HG03039 (cell line): ENCODE measurements around the gene IGSF9B.

Source experiments
- ATAC-seq: cut with Tn5 transposase; IDR thresholded peaks from one replicate; pipeline ENCODE4 v1.9.1; 2021; ENCODE audit warnings: mild to moderate bottlenecking, moderate library complexity; ENCODE audit not compliant: unreplicated experiment

IGSF9B gene

DNA sequence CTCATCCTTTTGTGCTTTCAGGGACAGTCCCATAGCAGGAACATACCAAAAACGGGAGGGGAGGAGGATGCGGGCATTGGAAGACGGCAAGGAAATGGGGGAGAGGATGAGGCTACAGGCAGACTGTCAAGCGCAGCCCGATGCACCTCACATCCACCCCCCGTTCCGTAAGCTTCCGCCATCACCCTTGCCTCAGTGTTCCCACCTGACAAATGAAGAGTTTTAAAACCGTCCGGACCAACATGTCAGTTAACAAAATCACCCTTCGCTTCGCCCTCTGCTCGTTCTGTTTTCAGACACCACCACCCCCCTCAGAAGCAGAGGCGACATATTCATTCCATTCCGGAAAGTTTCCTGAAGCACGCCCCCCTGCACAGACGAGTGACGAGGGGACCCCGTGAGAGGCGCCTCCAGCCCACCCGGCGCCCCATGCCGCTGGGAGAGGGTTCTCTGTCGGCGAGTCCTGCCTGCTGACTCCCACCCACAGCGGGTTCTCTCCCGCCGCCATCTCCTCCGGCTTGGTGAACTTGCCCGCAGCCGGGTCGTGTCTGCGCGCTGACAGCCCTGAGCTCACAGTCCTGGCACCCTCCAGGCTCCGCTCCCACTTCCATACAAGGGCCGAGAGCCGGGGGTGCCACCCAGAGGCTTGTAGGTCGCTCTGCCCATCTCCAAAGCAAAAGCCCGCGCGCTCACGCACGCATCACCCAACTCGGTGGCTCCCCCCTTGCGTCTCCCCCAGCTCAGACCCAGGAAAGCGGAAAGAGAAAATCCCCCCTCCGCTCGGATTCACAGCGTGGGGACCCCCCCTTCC, 1.5 kb downstream of the IGSF9B start:
- no peak for ATAC-seq

DNA sequence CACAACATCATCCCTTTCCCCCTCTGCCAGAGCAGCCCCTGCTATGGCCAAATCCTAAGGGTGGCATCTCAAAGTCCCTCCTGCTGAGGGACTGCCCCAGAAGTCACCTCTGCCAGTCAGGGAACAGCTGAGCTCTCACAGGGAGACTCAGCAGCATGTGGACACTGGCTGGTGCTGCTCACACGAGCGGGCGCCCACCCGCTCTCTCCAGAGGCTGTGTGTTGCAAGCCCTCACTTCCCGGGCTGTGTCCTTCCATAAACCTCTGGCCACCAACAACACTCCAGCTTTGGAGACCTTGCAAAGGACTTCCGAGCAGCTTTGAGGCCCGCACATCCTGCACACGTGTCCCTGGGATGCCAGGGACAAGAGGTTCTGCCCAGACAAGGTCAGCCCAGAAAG, 2.8 kb downstream of the IGSF9B start:
- ATAC-seq: no peak

DNA sequence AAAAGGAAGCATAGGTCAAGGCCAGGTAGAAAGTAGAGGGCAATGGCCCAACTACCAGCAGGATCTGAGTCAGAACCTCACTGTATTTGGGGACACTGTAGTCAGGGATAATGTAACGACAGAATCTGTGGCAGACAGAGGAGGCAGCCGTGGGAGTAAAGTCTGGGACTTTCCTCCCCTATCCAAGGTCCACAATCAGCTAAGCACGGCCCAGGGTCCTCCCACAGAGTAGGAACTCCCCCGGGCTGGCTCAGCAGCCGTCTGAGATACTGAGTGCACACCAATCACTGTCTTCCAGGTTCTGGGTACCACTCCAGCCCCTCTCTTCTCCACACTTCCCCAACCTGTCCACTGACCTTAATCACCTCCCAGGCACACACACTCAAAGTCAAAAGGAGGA, 3.2 kb downstream of the IGSF9B start:
- ATAC-seq: no peak

DNA sequence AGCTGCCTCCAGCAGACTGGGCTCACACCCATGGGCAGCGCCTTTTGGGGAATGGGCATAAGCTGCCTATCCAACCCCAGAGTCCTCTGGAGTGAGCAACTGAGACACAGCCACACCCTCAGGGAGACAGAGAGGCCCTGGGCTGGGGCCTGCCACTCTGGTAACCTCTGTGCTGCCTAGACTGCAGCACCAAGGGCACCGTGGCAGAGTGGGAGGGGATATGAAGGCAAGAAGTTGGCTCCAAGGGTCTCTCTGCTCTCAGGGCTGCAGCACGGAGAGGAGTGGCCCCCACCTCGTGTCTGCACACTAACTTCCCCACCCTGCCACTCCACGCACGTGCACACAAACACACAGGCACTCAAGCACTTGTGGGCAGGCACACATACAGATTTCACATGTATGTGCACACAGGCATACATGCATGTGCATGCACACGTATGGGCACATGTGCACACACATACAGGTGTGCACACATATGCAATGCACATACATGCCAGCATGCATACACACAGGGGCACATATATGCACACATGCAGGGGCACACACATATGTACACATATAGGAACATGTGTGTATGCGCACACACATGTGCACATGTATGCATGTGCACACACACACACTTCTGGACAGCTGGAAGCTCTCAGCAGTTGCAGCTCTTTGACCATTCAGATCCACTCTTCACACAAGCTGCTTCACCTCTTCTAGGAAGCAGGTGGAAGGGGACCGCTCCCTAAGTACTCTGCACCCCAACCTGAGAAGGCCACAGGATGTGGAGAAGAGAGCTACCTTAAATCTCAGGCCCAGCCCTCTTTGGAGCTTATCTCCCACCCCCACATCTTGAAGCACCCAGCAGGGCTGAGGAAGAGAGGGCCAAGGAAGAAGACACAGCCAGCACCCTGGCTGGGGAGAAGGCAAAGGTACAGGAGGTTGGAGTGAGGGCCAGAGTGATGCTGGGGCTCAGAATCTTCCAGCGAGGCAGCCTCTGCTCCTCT, 4.3 kb downstream of the IGSF9B start:
- no peak for ATAC-seq

DNA sequence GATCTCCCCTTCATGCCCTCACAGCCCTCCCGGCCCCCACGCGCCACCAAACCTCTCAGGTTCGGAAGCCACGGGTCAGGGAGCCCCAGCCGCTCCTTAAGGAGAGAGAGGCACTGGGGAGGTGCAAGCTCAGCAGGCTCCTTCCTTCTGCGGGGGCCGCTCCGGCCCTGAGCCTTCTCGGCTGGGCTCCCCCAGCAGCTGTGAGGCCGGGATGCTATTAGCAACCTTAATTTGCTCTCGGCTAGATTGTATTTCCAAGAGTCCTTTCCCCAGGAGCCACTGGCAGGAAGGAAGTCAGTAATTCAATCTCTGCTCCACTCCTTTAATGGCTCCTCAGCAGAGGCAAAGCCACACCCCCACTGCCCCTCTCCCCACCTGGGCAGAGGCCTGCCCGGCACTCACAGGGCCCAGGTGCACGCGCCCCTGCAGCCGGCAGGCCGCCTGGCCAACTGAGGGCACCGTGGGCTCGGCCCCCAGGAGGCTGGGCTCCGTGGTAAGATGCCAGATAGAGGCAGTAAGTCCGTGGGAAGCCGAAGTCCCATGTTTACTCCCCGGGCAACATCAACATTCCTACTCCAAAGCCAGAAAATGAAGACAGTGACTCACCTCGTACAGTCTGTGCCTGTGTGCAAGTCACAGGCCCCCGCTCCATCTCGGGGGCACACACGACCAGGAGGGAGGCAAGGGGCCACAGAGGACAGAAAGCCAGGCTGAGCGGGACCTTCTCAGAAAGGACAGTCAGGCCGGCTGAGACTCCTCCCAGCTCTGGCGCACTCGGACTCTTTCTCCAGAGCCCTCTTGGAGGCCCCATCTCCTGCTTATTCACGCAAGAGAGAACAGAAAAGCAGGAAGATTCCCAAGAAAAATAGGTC, 5.2 kb downstream of the IGSF9B start:
- no peak for ATAC-seq

DNA sequence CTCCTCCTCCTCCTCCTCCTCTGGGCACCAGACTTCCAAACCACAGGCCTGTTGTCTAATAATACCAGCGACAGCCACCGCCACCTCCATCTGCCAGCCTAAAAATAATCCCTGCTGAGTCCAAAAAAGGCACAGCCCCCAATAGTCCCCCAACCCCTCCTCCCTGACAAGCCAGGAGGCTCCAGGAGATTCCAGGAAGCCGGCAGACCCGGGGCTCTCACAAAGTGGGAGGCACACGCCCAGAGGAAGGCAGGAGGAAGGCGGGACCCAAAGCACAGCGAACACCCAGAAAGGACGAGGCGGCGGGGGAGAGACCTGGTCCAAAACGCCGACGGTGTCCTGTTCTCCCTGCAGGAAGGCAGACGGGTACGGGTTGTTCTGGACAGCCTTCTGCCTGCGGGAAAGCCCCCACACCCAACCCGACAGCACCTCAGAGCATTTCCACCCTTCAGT, 5.9 kb downstream of the IGSF9B start:
- ATAC-seq: no peak

DNA sequence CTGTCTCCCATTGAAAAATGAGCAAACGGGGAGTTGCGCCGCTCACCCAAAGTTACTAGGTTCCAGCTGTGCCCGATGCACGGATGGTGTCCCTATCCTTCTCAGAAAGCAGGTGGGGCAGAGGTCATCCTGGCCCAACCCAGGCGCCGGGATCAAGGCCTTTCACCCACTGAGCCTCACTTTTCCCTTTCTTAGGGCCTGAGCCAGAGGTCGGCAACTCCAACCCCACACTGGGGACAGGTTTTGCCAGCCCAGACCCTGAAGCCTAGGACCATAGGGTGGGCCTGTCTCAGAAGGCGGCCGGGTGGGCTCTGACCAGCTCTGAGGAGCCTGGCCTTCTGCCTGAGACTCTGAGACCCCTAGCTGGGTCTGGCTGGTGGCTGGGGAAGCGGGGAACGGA, 6.3 kb downstream of the IGSF9B start:
- no peak for ATAC-seq

DNA sequence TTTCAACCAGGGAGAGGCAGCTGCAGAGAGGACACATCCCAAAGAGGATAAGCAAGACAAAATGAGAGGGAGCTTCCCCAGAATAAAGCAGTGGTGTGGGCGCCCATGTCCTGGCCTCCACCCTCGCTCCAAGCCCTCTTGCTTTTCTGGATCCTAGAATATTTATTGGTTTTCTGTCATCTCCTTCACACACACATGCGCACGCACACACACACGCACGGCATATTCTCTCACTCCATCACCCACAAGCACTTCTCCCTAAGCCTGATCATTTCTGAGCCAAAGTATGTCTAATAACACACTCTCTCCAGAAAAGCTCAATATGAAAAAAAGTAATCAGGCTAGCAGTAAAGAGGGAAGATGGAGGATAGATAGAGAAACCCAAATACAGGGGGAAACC, 7.6 kb downstream of the IGSF9B start:
- no peak for ATAC-seq

DNA sequence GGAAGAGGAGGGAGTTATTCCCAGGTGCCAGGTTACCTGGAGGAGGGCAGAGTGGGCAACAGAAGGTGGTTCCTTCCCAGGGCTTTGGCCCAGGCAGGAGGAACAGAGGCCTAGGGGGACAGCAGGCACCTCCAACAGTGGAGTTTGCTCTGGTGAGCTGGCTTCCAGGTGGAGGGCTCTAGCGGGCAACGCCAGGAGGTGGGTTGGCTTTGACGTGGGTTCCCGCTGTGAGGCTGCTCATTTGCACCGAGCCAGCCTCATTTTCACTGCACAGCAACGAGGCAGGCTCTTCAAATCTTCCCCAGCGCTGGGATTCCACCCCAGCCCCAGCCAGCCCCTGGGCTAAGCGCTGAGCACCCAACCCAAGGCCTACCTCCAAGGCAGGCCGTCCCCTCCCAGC, 8.1 kb downstream of the IGSF9B start:
- ATAC-seq: no peak

DNA sequence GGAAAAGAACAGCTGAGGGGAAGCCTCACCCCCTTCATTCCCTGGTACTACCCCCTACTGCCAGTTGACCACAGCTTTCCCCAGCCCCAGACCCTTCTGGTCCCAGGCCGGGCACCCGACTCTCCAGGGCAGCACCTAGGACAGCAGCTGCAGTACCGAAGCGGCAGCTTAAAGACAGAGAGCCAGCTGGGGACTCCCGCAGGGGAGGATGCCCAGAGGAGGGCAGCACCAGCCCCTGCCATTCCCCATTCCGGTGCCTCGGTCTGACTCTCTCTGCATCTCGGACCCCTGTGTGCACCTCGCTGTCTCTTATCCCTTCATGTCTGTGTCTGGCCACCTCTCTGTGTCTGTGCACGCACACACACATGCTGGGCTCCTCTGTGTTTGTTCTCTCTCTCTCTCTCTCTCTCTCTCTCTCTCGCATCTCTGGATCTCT, 9.4 kb downstream of the IGSF9B start:
- ATAC-seq: no peak

DNA sequence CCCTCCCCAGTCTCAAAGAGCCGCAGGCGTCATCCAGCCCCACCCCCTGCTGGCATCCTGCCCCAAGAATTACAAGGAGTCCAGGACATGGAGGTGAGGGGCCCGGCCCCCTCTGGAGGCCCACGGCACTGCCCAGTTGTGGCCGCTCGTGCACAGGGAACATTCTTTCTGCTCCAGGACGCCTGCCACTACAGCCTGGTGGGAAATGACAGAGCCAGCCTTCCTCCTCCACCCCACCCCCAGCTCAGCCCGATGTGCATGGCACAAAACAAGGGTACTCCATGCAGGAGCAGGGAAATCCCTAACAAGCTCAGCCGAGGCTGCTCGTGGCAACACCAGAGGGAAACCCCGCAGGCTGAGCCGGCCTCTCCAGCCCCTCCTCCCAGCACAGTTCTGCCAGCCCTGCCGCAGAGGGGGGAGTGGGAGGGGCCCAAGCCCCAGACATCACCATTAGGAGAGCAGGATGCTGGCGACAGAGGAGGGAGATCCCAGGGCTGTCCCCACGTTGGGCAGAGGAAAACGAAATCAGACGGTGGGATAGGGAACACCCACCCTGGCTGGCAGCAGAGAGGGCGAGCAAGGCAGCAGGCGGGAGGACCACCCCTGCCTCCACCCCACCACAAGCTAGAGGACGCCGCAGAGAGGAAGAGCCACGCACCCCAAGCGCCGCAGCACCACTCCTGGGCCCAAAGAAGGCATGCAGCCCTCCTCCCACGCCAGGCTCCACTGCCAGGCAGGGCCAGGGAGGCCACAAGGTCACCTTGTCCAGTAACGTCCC, 10.0 kb downstream of the IGSF9B start:
- ATAC-seq: no peak

DNA sequence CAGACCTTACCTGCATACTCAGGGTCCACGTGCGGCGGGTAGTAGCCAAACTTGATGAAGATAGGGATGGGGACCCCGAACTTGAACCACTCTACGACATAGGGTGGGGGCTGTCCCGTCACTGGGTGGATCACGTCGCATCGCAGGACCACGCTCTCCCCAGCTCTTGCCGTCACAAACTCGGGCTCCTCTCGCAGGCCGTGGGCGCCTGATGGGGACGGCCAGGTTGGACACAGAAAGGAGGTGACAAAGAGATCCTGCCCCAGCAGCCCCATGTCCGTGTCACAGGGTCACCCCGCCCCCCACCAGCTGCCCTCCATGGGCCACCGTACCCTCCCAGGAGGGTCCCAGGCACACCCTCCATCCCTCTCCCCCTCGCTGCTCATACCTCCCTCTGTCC, 10.7 kb downstream of the IGSF9B start:
- ATAC-seq: no peak

DNA sequence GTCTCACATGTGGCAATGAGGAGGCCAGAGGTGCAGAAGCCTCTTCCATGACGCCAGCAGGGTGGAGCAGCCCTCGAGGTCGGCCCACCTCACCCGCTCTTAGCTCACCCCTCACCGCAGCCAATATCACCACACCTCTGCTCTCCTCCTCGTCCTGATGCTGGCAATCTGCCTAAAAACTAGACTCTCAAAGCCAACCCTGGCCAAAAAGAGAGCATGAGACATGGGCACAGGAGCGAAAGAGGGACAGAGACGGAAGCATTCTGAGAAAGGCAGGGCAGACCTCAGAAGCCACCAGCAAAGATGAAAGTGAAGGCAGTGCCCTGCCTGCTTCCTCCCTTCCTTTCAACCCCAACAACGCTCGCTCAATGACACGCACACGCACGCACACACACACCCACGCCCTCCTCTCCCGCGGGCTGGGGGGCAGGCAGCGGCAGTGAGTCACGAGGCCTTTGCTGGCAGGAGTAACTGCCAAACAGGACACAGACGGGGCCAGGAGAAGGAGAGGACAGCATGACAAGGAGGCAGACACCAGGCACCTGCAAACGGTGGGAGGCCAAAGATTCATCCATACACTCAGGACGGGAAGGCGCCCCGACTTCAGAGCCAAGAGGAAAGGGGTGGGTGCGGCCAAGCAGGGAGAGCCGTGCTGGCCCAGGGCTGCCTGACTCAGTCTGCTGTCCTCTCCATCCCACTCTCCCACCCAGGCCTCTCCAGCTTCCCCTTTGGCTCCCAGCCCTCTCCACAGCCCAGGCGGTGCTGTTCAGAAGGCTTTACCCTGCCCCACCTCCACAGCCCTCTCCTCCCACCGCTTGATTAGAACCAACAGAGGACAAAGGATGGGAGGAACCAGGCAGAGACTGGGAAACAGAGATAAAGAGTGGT, 11.4 kb downstream of the IGSF9B start:
- ATAC-seq: no peak

DNA sequence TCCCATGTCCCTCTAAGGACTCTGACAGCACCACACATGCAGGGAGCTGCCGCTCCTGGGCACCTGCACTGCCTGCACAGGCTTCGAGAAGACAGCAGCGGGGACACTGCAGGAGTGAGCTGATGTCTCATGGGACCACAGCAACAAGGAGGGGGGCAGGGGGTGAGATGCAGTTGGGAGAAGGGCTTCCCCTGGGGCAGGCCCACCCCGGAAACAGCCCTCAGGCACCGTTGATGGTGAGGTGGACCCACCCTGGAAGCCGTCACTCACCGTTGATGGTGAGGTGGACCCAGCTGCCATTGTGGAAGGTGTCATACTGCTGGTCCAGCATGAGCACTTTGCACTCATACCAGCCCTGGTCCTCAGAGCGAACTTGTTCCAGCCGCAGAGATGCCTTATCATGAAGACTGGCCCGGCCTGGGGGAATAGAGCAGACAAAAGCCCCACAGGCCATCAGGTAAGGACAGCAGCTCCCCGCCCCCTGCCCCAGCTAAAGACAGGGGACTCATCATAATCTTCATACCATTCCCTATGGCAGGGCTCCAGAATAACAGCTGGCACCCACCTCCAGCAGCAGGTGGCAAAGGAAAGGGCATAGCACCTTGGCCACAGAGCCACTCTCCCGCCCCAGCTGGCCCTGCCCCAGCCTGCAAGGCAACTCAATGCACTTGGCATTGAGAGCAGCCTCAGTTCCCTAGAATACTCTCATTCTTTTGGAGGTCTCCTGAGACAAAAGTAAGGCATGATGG, 12.6 kb downstream of the IGSF9B start:
- no peak for ATAC-seq

DNA sequence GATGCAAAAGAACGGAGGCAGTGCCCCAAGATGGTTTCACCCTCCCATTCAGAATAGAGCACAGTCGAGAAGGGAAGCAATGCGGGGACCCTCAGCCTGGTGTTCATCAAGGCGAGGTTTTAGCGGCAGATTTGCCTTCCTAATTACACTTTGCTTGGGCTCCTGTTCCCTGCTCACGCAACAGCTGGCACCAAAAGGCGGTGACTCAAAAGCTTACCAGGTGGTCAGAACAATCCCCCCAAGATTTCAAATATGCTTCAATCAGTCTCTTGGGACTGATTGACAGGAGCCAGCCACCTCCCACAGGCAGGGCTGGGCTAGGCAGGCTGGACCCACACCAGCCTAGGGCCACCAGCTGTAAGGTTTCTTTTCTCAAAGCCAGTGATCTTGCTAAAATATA, 14.2 kb downstream of the IGSF9B start:
- no peak for ATAC-seq

DNA sequence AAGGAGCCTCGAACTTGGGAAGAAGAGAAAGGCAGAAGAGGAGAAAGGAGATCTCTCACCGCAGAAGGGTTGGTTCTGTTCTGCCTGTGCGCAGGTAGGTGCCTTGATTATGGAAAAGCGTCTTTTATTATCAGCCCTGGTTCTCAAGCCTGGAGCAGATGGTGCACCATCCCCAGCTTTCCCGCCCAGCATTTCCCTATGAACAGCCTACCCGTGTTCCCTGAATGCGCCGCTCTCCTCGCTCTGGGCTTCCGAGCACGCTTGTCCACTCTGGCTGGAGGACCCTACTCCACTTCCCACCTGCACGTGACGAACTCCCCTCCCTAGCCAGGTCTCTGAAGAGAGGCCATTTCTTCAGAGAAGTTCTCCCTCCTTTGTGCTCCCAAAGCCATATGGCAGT, 15.2 kb downstream of the IGSF9B start:
- ATAC-seq: no peak

DNA sequence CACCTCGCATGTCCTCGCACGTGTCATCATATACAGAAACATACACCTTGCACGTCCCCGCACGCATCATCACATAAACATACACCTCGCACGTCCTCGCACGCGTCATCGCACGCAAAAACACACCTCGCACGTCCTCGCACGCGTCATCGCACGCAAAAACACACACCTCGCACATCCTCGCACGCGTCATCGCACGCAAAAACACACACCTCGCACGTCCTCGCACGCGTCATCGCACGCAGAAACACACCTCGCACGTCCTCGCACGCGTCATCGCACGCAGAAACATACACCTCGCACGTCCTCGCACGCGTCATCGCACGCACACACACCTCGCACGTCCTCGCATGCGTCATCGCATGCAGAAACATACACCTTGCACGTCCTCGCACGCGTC, 16.7 kb downstream of the IGSF9B start:
- no peak for ATAC-seq

DNA sequence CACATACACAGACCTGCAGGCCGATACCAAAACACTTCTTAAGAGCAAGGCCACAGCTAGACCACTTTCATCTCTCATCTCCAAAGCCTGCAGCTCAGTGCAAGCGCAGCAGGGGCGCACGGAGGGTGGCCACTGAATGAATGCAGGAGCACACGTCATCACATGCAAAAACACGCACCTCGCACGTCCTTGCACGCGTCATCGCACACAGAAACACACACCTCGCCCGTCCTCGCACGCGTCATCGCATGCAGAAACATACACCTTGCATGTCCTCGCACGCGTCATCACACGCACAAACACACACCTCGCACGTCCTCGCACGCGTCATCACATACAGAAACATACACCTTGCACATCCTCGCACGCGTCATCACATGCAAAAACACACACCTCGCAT, 17.2 kb downstream of the IGSF9B start:
- ATAC-seq: no peak
